K562 (cell line): ENCODE results near the gene GDF2. TPM values are rescaled to one million over a fixed set of nuclear protein-coding genes. Genes with fewer than 3 reads are reported as not detected.
A peak's percentile ranks its signal among the peaks of the same experiment; 100 is the strongest.

Experiments
- ATAC-seq: fragments of 200-7000 bp; cut with Tn5 transposase; 3 replicates; pipeline ENCODE4 v1.9.1; 2020; ENCODE audit warnings: moderate library complexity
- BruUV-seq: library from RNA; stranded (reverse); fragments of 400-500 nt; replicated peaks from 2 replicates; lab custom pipeline; 2021; lab: Mats Ljungman, UMichigan
- CTCF ChIA-PET: fragments of 300-600 bp; formaldehyde crosslinking; extraction: SDS; loops from one replicate; lab custom pipeline; 2021; ENCODE audit warnings: low intra/inter-chr PET ratio; lab: Yijun Ruan, JAX
- POLR2A ChIA-PET: fragments of 300-600, 350-650 bp; sonication (Branson Sonifier 250); formaldehyde crosslinking; extraction: SDS; loops from one replicate; lab custom pipeline; 2021; ENCODE audit warnings: antibody characterized with exemption, inconsistent platforms; lab: Yijun Ruan, JAX
- DNase-seq, 4 experiments: peaks; one replicate each; pipeline versions ENCODE4 v3.0.0 to v3.0.0-alpha.2; 2011 to 2018; ENCODE audit warnings: low spot score in 3 of 4, mixed read lengths in 3 of 4; ENCODE audit errors: extremely low read depth in 1 of 4
- FAIRE-seq: peaks from 2 replicates; lab custom pipeline; 2011; peaks lifted over from hg19 to GRCh38; lab: Jason Lieb, UNC
- H2AFZ ChIP-seq: 2 replicates; pipeline ENCODE4 v1.6.0; 2011; ENCODE audit warnings: low read depth, low read length, control low read depth, inconsistent platforms
- H3K27ac ChIP-seq: fragments of 200-600 bp; 3 replicates; pipeline ENCODE4 v1.8.0; 2011; ENCODE audit warnings: low read depth, mild to moderate bottlenecking, control low read depth, inconsistent platforms, low read length, moderate library complexity, mixed read lengths; ENCODE audit errors: extremely low read depth
- H3K27me3 ChIP-seq, 2 experiments: fragments of 300-600 bp in 1 of 2; 2 replicates in 1 of 2; 3 replicates in 1 of 2; pipeline versions ENCODE4 v1.6.0 to v1.8.0; 2011; ENCODE audit warnings: inconsistent platforms in 2 of 2, low read length in 2 of 2, mild to moderate bottlenecking in 1 of 2, mixed read lengths in 1 of 2, moderate library complexity in 1 of 2; ENCODE audit not compliant: control insufficient read depth in 2 of 2, insufficient read depth in 2 of 2
- H3K36me3 ChIP-seq: fragments of 300-600 bp; 3 replicates; pipeline ENCODE4 v1.8.0; 2011; ENCODE audit warnings: mild to moderate bottlenecking, low read length, inconsistent platforms; ENCODE audit not compliant: control insufficient read depth, insufficient read depth
- H3K4me1 ChIP-seq, 2 experiments: fragments of 200-600 bp in 1 of 2; replicated peaks in 1 of 2; 2 replicates in 1 of 2; 3 replicates in 1 of 2; pipeline versions ENCODE4 v1.5.1 to v1.8.0; 2011; ENCODE audit warnings: inconsistent platforms in 2 of 2, low read length in 2 of 2, mild to moderate bottlenecking in 1 of 2, mixed read lengths in 1 of 2, moderate library complexity in 1 of 2; ENCODE audit not compliant: control insufficient read depth in 2 of 2, insufficient read depth in 2 of 2
- H3K4me2 ChIP-seq: 2 replicates; pipeline ENCODE4 v1.6.1; 2011; ENCODE audit warnings: low read length, control low read depth, inconsistent platforms, mixed read lengths; ENCODE audit not compliant: insufficient read depth
- H3K4me3 ChIP-seq: fragments of 200-600 bp; sonication (generic), shearing (Covaris generic); 2 replicates; pipeline ENCODE4 v1.5.1; 2016; ENCODE audit warnings: control low read depth, inconsistent platforms
- H3K79me2 ChIP-seq: fragments of 200-600 bp; 3 replicates; pipeline ENCODE4 v1.8.0; 2011; ENCODE audit warnings: low read length, inconsistent platforms; ENCODE audit not compliant: control insufficient read depth, insufficient read depth
- H3K9ac ChIP-seq, 2 experiments: 2 replicates each; pipeline versions ENCODE4 v1.6.0 to v1.6.1; 2011; ENCODE audit warnings: low read depth in 2 of 2, low read length in 2 of 2, control low read depth in 1 of 2, inconsistent platforms in 1 of 2, mild to moderate bottlenecking in 1 of 2, mixed read lengths in 1 of 2; ENCODE audit not compliant: insufficient read depth in 1 of 2
- H3K9me1 ChIP-seq: one replicate; pipeline ENCODE4 v1.6.0; 2011; ENCODE audit warnings: inconsistent platforms, mild to moderate bottlenecking, low read length, moderate library complexity; ENCODE audit not compliant: control insufficient read depth, insufficient read depth
- H3K9me3 ChIP-seq: replicated peaks from 2 replicates; pipeline ENCODE4 v1.5.1; 2011; ENCODE audit warnings: low read depth, low read length, inconsistent platforms; ENCODE audit not compliant: control insufficient read depth, insufficient read depth
- H4K20me1 ChIP-seq: replicated peaks from 2 replicates; pipeline ENCODE4 v1.6.1; 2011; ENCODE audit warnings: low read length, inconsistent platforms, mixed read lengths; ENCODE audit not compliant: control insufficient read depth, insufficient read depth
- FOS ChIP-seq: IDR thresholded peaks from 3 replicates; pipeline ENCODE4 v1.6.1; 2011; ENCODE audit not compliant: insufficient read length; ENCODE audit errors: extremely low read depth
- JUND ChIP-seq, 2 experiments: IDR thresholded peaks; 2 replicates in 1 of 2; 3 replicates in 1 of 2; pipeline ENCODE4 v1.6.1; 2011; ENCODE audit warnings: borderline replicate concordance in 2 of 2, low read depth in 2 of 2, low read length in 2 of 2, improper control_type of control experiment in 1 of 2, missing biosample characterization in 1 of 2, missing genetic modification characterization in 1 of 2, missing genetic modification reagents in 1 of 2
- MAZ ChIP-seq, 2 experiments: fragments of 450-650 bp in 1 of 2; sonication (generic) in 1 of 2; formaldehyde crosslinking; IDR thresholded peaks in 1 of 2; conservative IDR thresholded peaks in 1 of 2; 2 replicates each; pipeline versions ENCODE4 v1.4.0 to v1.5.0; 2020; ENCODE audit warnings: mild to moderate bottlenecking in 1 of 2, missing genetic modification reagents in 1 of 2
- PRDM10 ChIP-seq: fragments of 450-650 bp; IDR thresholded peaks from 2 replicates; pipeline ENCODE4 v1.6.1; 2018; ENCODE audit not compliant: partially characterized antibody
- ZNF316 ChIP-seq: fragments of 450-650 bp; IDR thresholded peaks from 2 replicates; pipeline ENCODE4 v1.6.1; 2016
- WGBS: fragments of 100-300 bp; shearing (Covaris generic); methylation state at CpG from one replicate; pipeline ENCODE4 v1.1.6; 2016; ENCODE audit warnings: low coverage, mixed read lengths; ENCODE audit not compliant: insufficient coverage; ENCODE audit errors: missing lambda C conversion rate; 5-methylcytosine and 5-hydroxymethylcytosine counted together
- in situ Hi-C: fragments of 300-500 bp; cut with MboI; formaldehyde crosslinking; loops from 4 replicates; pipeline ENCODE4 v1.15.0; 2018; ENCODE audit warnings: inconsistent platforms, mixed read lengths
- intact Hi-C: fragments of 100-400 bp; cut with micrococcal nuclease; formaldehyde crosslinking; loops from 2 replicates; pipeline ENCODE4 v1.14.2; 2022
- polyA plus RNA-seq, 8 experiments: library from polyadenylated mRNA; depleted of rRNA in 4 of 8; stranded (reverse) in 5 of 8; unstranded in 3 of 8; fragments of >200 nt; fragmentation: Nextera tagmentation in 2 of 8; fragmentation: Illumina TruSeq in 1 of 8; extraction: Ambion mirVana in 2 of 8; extraction: Trizol in 1 of 8; gene quantifications; 2 replicates each; pipeline versions ENCODE4 v1.2.1 to v1.2.3, GENCODE V29; 2011 to 2014; ENCODE audit warnings: inconsistent platforms in 1 of 8, missing spikeins in 1 of 8
- total RNA-seq, 7 experiments: library from RNA; depleted of rRNA in 6 of 7; stranded (reverse); fragments of >200 nt in 6 of 7; fragmentation: Illumina TruSeq in 2 of 7; extraction: Trizol in 2 of 7; gene quantifications; 2 replicates each; pipeline versions ENCODE4 v1.2.1 to v1.2.3, GENCODE V29; 2011 to 2021; ENCODE audit warnings: low replicate concordance in 1 of 7
- TF ChIP-seq, protein P1 (sequence below): sonication (generic); formaldehyde crosslinking; IDR thresholded peaks from 2 replicates; pipeline ENCODE4 v1.8.0; 2023; ENCODE audit warnings: mild to moderate bottlenecking, missing genetic modification reagents

Gene GDF2
- total and polyA plus RNA-seq, 9 of the 15 experiments (the other 6 are each of a cell fraction or from before 2014, with no cell fraction given): 0.08 to 0.58 (median 0.27) TPM; not detected in 2

DNA sequence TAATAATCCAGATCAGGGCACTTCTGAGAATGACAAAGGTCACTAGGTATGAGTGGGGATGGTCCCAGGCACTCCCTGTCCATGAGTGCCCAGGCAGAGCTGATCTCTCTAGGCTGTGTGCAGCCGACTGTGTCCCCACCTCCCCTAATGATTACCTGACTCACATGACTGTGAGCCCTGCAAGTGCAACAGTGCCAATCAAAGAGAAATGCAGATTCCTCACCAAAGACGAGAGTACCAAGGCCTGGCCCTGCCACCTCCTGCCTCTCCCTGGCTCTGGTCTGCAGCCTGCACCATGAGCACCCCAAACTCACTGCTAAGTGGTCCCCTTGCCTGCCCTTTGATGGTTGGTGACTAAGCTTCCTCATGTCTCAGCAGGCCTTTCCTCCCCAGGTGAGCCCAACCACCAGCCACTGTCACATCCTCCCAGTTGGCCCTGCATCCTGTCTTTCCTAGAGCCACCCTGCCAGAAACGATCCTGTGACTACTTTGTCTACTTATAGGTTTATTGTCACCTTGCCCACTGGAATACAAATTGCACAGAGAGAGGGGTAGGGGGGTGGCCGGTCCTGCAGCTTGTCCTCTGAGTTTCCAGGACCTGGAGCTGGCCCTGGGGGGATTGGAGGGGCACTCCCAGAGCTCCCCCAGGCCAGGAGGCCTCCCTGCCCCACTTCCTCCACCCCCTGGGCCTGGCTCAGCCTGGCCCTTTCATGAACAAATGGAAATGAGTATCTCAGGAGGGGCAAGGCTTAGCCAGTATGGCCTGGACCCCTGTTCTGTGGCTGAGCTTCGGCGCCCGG lies 44.7 kb upstream of the GDF2 start (continued):
- TF ChIP-seq MAZ (CRISPR knock-in tag; conservative IDR thresholded peaks at IDR 0.05 in 1 of 2, IDR thresholded peaks at IDR 0.05 in 1 of 2) (no peak), FOS (no peak), ZNF316 (no peak)
- TF ChIP-seq, protein P1, sequence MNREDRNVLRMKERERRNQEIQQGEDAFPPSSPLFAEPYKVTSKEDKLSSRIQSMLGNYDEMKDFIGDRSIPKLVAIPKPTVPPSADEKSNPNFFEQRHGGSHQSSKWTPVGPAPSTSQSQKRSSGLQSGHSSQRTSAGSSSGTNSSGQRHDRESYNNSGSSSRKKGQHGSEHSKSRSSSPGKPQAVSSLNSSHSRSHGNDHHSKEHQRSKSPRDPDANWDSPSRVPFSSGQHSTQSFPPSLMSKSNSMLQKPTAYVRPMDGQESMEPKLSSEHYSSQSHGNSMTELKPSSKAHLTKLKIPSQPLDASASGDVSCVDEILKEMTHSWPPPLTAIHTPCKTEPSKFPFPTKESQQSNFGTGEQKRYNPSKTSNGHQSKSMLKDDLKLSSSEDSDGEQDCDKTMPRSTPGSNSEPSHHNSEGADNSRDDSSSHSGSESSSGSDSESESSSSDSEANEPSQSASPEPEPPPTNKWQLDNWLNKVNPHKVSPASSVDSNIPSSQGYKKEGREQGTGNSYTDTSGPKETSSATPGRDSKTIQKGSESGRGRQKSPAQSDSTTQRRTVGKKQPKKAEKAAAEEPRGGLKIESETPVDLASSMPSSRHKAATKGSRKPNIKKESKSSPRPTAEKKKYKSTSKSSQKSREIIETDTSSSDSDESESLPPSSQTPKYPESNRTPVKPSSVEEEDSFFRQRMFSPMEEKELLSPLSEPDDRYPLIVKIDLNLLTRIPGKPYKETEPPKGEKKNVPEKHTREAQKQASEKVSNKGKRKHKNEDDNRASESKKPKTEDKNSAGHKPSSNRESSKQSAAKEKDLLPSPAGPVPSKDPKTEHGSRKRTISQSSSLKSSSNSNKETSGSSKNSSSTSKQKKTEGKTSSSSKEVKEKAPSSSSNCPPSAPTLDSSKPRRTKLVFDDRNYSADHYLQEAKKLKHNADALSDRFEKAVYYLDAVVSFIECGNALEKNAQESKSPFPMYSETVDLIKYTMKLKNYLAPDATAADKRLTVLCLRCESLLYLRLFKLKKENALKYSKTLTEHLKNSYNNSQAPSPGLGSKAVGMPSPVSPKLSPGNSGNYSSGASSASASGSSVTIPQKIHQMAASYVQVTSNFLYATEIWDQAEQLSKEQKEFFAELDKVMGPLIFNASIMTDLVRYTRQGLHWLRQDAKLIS (CRISPR knock-in tag): no peak

DNA sequence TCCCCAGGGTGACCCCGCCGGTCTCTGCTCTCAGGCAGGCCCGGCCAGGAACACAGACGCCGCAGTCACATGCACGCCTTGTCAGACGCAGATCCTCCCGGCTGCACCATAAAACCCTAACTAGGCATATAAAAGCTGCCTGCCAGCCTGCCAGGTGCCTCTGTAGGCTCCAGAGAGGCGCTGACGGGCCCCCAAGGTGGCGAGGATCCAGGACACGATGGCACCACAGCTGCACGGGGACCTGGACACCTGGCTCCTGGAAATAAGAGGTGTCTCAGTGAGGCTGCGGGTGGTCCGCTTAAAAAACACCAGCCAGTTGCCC lies 44.1 kb upstream of the GDF2 start:
- Histone ChIP-seq H3K79me2 (no peaks in the 10 kb centered on the region), H3K4me3 (no peak overlapping the region), H3K27me3 (peaks cover 6 to 45% of the 10 kb centered on the region in 2 experiments; a peak in 3 of 5 replicates), H3K9me1 (no peaks in the 10 kb centered on the region), H2AFZ (no peak overlapping the region), H3K9me3 (no peaks in the 10 kb centered on the region), H3K9ac (peak overlapping the region in 1 of 2 experiments; percentile 17; a peak in 1 of 4 replicates), H4K20me1 (0 out of 2 replicates have a peak, but pooled peaks cover 8% of the 10 kb centered on the region), H3K27ac (no peak overlapping the region), H3K4me2 (no peak overlapping the region), H3K4me1 (peaks cover 0 to 5% of the 10 kb centered on the region in 2 experiments; a peak in 2 of 5 replicates), H3K36me3 (no peaks in the 10 kb centered on the region)
- CTCF ChIA-PET: no interaction called here
- FAIRE-seq: no peak
- in situ Hi-C loops (no loop called here), intact Hi-C loops (no loop called here)
- ATAC-seq: no peak
- 26% methylated on average over 15 of the region's 15 CpGs for WGBS
- TF ChIP-seq JUND (IDR thresholded peaks at IDR 0.05; ENCODE audit: borderline replicate concordance, low read depth, low read length) (no peak), JUND (tag; IDR thresholded peaks at IDR 0.05; ENCODE audit: borderline replicate concordance, low read depth, low read length) (no peak), PRDM10 (no peak)
- no peak for DNase-seq
- POLR2A ChIA-PET: interaction anchor here (1.1 to 1.2 kb wide), 2 partner anchors 9 to 10 kb away, joined by 3 to 4 read pairs; no protein-coding TSS in a partner anchor
- BruUV-seq: no TSS peak
